OCI-LY7 (cell line): ENCODE data around the gene DENND5B. TPM values are rescaled to one million over a fixed set of nuclear protein-coding genes. Genes with fewer than 3 reads are reported as not detected.

Experiments used
- BruUV-seq: library from RNA; stranded (reverse); fragments of 400-500 nt; replicated peaks from 2 replicates; lab custom pipeline; 2021; lab: Mats Ljungman, UMichigan
- CTCF ChIA-PET: fragments of 300-600 bp; sonication (Branson Sonifier 250); formaldehyde crosslinking; loops from one replicate; lab custom pipeline; 2022; ENCODE audit warnings: antibody characterized with exemption; ENCODE audit not compliant: unreplicated experiment; lab: Charles Lee
- POLR2A ChIA-PET: fragments of 300-600 bp; sonication (Branson Sonifier 250); formaldehyde crosslinking; loops from one replicate; lab custom pipeline; 2022; ENCODE audit warnings: antibody characterized with exemption; lab: Charles Lee
- DNase-seq: peaks from one replicate; pipeline ENCODE4 v3.0.0-alpha.2; 2015; ENCODE audit warnings: low spot score
- H2AFZ ChIP-seq: fragments of 200-600 bp; sonication (generic), shearing (Covaris generic); 2 replicates; pipeline ENCODE4 v1.6.1; 2014; ENCODE audit warnings: mild to moderate bottlenecking, antibody characterized with exemption, low read length, moderate library complexity
- H3K27ac ChIP-seq: fragments of 200-600 bp; sonication (generic); 2 replicates; pipeline ENCODE4 v1.5.1; 2014; ENCODE audit warnings: mixed run types, low read depth, mild to moderate bottlenecking, moderate library complexity, low read length, inconsistent platforms; ENCODE audit not compliant: poor library complexity, severe bottlenecking
- H3K36me3 ChIP-seq: fragments of 200-600 bp; sonication (generic); 2 replicates; pipeline ENCODE4 v1.6.1; 2014; ENCODE audit warnings: mild to moderate bottlenecking, antibody characterized with exemption, low read length, moderate library complexity, mixed read lengths; ENCODE audit not compliant: insufficient read depth
- H3K4me1 ChIP-seq: fragments of 200-600 bp; sonication (generic); 2 replicates; pipeline ENCODE4 v1.5.1; 2014; ENCODE audit warnings: mild to moderate bottlenecking, low read length; ENCODE audit not compliant: insufficient read depth, poor library complexity, severe bottlenecking
- H3K4me2 ChIP-seq: fragments of 200-600 bp; sonication (generic); 2 replicates; pipeline ENCODE4 v1.6.1; 2014; ENCODE audit warnings: mild to moderate bottlenecking, low read length
- H3K4me3 ChIP-seq: fragments of 200-600 bp; sonication (generic); 2 replicates; pipeline ENCODE4 v1.5.1; 2014; ENCODE audit warnings: mild to moderate bottlenecking, low read depth, low read length; ENCODE audit not compliant: poor library complexity, severe bottlenecking
- H3K79me2 ChIP-seq: fragments of 200-600 bp; sonication (generic); 2 replicates; pipeline ENCODE4 v1.6.1; 2016; ENCODE audit warnings: low read depth, mild to moderate bottlenecking, low read length, moderate library complexity, mixed read lengths; ENCODE audit not compliant: insufficient read depth
- H3K9me2 ChIP-seq: fragments of 200-600 bp; sonication (generic); 2 replicates; pipeline ENCODE4 v1.6.1; 2016; ENCODE audit warnings: mild to moderate bottlenecking, low read length, mixed read lengths; ENCODE audit not compliant: insufficient read depth
- H3K9me3 ChIP-seq: fragments of 200-600 bp; sonication (generic); 2 replicates; pipeline ENCODE4 v1.6.1; 2014; ENCODE audit warnings: mild to moderate bottlenecking, mixed run types, low read length, mixed read lengths
- H4K20me1 ChIP-seq: fragments of 200-600 bp; sonication (generic); 2 replicates; pipeline ENCODE4 v1.6.1; 2014; ENCODE audit warnings: mild to moderate bottlenecking, antibody characterized with exemption, low read length, moderate library complexity, mixed read lengths; ENCODE audit not compliant: insufficient read depth
- EZH2phosphoT487 ChIP-seq: fragments of 200-600 bp; sonication (generic); IDR thresholded peaks from 2 replicates; pipeline ENCODE4 v1.6.1; 2018; ENCODE audit warnings: low read depth, borderline replicate concordance, mild to moderate bottlenecking, mixed run types, antibody characterized with exemption, low read length, moderate library complexity, mixed read lengths
- intact Hi-C: fragments of 100-400 bp; cut with micrococcal nuclease; formaldehyde crosslinking; loops from one replicate; pipeline ENCODE4 v1.10.0; 2022; ENCODE audit not compliant: unreplicated experiment
- total RNA-seq, 2 experiments: library from RNA; depleted of rRNA in 1 of 2; stranded (reverse); fragments of >200 nt in 1 of 2; shearing (Covaris generic) in 1 of 2; gene quantifications; 2 replicates each; pipeline ENCODE4 v1.2.3, GENCODE V29; 2014 to 2022
- TF ChIP-seq, protein P1 (sequence below): fragments of 200-600 bp; sonication (generic); conservative IDR thresholded peaks from 2 replicates; pipeline ENCODE4 v1.5.1; 2014; ENCODE audit warnings: mild to moderate bottlenecking, antibody characterized with exemption, low read length, moderate library complexity, mixed read lengths

Gene DENND5B
- total RNA-seq, 2 experiments from 2014 or later: 23.1 to 38.9 TPM

DNA sequence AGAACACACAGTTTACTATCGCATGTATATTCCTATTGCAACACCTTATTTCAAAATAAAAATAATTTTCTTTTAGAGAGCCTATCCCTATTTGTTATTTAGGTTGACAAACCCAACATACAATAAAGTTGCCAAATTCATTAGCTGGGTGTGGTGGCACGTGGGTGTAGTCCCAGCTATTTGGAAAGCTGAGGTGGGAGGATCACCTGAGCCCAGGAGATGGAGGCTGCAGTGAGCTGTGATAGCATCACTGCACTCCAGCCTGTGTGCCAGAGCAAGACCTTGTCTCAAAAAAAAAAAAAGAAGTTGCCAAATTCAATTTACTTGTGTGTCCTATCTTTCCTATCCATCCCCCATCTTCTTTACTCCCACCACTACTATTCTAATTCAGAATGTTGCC, 23.9 kb downstream of the DENND5B start:
- no peaks in the 10 kb centered on the region for H4K20me1 ChIP-seq
- H3K4me2 ChIP-seq: no peak overlapping the region
- no peak for DNase-seq
- H3K79me2 ChIP-seq: peaks cover 85% of the 10 kb centered on the region
- BruUV-seq: no TSS peak
- POLR2A ChIA-PET: interaction anchor here (0.8 to 1.8 kb wide), 4 partner anchors 11 to 34 kb away, joined by 3 to 8 read pairs (median 6); no protein-coding TSS in a partner anchor
- TF ChIP-seq, protein P1, sequence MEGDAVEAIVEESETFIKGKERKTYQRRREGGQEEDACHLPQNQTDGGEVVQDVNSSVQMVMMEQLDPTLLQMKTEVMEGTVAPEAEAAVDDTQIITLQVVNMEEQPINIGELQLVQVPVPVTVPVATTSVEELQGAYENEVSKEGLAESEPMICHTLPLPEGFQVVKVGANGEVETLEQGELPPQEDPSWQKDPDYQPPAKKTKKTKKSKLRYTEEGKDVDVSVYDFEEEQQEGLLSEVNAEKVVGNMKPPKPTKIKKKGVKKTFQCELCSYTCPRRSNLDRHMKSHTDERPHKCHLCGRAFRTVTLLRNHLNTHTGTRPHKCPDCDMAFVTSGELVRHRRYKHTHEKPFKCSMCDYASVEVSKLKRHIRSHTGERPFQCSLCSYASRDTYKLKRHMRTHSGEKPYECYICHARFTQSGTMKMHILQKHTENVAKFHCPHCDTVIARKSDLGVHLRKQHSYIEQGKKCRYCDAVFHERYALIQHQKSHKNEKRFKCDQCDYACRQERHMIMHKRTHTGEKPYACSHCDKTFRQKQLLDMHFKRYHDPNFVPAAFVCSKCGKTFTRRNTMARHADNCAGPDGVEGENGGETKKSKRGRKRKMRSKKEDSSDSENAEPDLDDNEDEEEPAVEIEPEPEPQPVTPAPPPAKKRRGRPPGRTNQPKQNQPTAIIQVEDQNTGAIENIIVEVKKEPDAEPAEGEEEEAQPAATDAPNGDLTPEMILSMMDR: no peak
- TF ChIP-seq EZH2phosphoT487: no peak
- H3K36me3 ChIP-seq: peaks cover 8% of the 10 kb centered on the region; the same call in 1 of the 2 replicates
- H3K9me3 ChIP-seq: no peaks in the 10 kb centered on the region
- peaks cover 34% of the 10 kb centered on the region for H3K4me1 ChIP-seq
- no peaks in the 10 kb centered on the region for H3K9me2 ChIP-seq
- no peak overlapping the region for H3K4me3 ChIP-seq
- no peak overlapping the region for H2AFZ ChIP-seq
- intact Hi-C loops: no loop called here
- H3K27ac ChIP-seq: no peak overlapping the region
- CTCF ChIA-PET: no interaction called here

DNA sequence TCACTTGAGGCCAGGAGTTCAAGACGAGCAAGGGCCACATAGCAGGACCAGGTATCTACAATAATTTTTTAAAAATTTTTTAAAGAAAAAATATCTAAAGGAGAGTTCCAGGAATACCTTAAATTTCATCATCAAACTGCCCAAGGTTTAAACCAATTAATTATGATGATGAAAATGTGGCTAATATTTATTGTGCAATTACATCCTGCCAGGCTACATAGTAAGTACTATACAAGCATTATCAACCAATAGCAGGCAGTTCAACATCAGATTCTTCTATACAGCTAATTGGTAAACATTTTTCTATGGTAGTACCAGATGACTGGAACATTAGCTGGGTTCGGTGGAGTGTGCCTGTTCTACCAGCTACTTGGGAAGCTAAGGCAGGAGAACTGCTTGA, 24.4 kb downstream of the DENND5B start:
- Histone ChIP-seq H4K20me1 (no peaks in the 10 kb centered on the region), H2AFZ (no peak overlapping the region), H3K36me3 (peaks cover 8% of the 10 kb centered on the region; the same call in 1 of the 2 replicates), H3K9me2 (no peaks in the 10 kb centered on the region), H3K79me2 (peaks cover 85% of the 10 kb centered on the region), H3K4me3 (no peak overlapping the region), H3K27ac (no peak overlapping the region), H3K9me3 (no peaks in the 10 kb centered on the region), H3K4me1 (peaks cover 34% of the 10 kb centered on the region), H3K4me2 (no peak overlapping the region)
- ChIA-PET POLR2A (interaction anchor here (0.7 to 1.8 kb wide), 7 partner anchors 12 to 198 kb away, joined by 3 to 8 read pairs (median 4); no protein-coding TSS in a partner anchor), CTCF (no interaction called here)
- intact Hi-C loops: no loop called here
- no peak for TF ChIP-seq EZH2phosphoT487
- TF ChIP-seq, protein P1: no peak
- no TSS peak for BruUV-seq
- DNase-seq: no peak

DNA sequence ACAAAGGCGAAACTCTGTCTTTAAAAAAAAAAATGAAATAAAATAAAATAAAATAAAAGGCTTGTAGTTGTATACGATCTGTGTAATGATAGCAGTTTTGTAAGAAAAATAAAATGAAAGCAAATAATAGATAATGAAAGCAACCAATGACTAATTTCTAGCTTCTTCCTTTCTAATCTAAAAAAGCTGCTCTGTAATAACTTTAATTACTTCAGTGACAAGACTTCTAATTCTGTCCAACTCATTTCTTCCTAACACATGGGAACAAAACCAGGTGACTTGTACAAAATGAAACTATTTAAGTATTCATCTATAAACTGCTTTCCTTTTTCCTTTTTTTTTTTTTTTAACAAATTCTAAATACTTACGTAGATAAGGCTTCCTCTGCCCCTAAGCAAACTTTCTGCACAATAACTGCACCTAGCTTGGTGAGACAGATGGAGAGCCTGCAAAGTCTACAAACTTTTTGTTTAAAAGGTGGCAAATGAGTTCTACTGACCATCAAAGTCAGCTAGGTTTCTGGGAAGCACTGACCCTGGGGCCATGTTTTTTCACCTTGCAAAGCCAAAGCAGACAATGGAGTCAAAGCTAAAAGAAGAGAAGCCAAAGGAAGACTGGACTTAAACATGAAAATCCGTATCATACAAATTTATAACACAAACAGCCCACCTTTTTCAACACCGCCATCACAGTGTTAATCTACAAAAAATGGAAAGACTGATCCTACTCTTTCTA, 28.2 kb downstream of the DENND5B start:
- Histone ChIP-seq H3K9me2 (no peaks in the 10 kb centered on the region), H3K79me2 (peaks cover 98% of the 10 kb centered on the region), H3K27ac (no peak overlapping the region), H3K4me1 (peaks cover 14% of the 10 kb centered on the region), H3K4me3 (no peak overlapping the region), H3K4me2 (no peak overlapping the region), H4K20me1 (no peaks in the 10 kb centered on the region), H3K9me3 (no peaks in the 10 kb centered on the region; the same call in 1 of the 2 replicates), H2AFZ (no peak overlapping the region), H3K36me3 (peaks cover 8% of the 10 kb centered on the region; the same call in 1 of the 2 replicates)
- no TSS peak for BruUV-seq
- intact Hi-C loops: no loop called here
- ChIA-PET CTCF (no interaction called here), POLR2A (interaction anchor here (0.6 to 1.8 kb wide), 3 partner anchors 9 to 393 kb away, joined by 3 read pairs; no protein-coding TSS in a partner anchor)
- TF ChIP-seq, protein P1: no peak
- no peak for TF ChIP-seq EZH2phosphoT487
- no peak for DNase-seq
